NT2/D1 (cell line): ENCODE measurements around the gene MEF2C.

Experiments used
- DNase-seq: peaks from one replicate; pipeline ENCODE4 v3.0.0-alpha.2; 2011; ENCODE audit warnings: low read depth, low spot score
- H3K27me3 ChIP-seq: 2 replicates; pipeline ENCODE4 v1.6.0; 2011; ENCODE audit warnings: mild to moderate bottlenecking; ENCODE audit not compliant: insufficient read length, insufficient read depth
- H3K36me3 ChIP-seq: 2 replicates; pipeline ENCODE4 v1.6.1; 2011; ENCODE audit warnings: mild to moderate bottlenecking, low read length, mixed read lengths; ENCODE audit not compliant: insufficient read depth, insufficient read length
- H3K4me1 ChIP-seq: 2 replicates; pipeline ENCODE4 v1.5.1; 2011; ENCODE audit not compliant: insufficient read depth, insufficient read length
- H3K4me3 ChIP-seq: 2 replicates; pipeline ENCODE4 v1.5.1; 2011; ENCODE audit warnings: low read depth; ENCODE audit not compliant: insufficient read length
- H3K9ac ChIP-seq: 2 replicates; pipeline ENCODE4 v1.6.0; 2011; ENCODE audit warnings: low read depth; ENCODE audit not compliant: insufficient read length
- H3K9me3 ChIP-seq: 2 replicates; pipeline ENCODE4 v1.5.1; 2011; ENCODE audit warnings: mild to moderate bottlenecking, low read length; ENCODE audit not compliant: insufficient read depth
- SUZ12 ChIP-seq: IDR thresholded peaks from 2 replicates; pipeline ENCODE4 v1.6.1; 2011; ENCODE audit not compliant: insufficient read length, insufficient read depth; ENCODE audit errors: extremely low read depth
- YY1 ChIP-seq: IDR thresholded peaks from 2 replicates; pipeline ENCODE4 v1.6.1; 2011; ENCODE audit not compliant: insufficient read length, insufficient read depth
- ZNF274 ChIP-seq: IDR thresholded peaks from 2 replicates; pipeline ENCODE4 v1.6.1; 2011; ENCODE audit warnings: mild to moderate bottlenecking, low read depth, low read length

Gene MEF2C

DNA sequence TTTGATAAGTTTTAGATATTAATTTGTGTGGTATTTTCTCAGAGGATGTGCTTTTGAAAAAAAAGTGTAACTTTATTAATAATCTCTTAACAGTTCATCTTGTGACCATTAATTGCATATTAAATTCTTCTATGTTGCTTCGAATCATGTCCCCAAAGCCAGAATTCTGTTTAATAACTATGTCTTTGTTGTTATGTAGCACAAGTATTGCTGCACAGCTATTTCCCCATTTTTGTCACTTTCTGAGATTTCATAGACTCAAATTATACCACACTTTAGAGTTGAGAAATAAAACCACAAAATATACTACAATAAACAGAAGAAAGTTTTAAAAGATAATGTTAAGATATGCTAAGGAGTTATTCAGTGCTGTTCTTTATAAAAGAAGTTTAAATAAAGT lies 2.8 kb downstream of the MEF2C start:
- Histone ChIP-seq H3K9me3 (no peaks in the 10 kb centered on the region), H3K9ac (no peak overlapping the region), H3K4me3 (no peak overlapping the region), H3K27me3 (peaks cover 33% of the 10 kb centered on the region), H3K36me3 (no peaks in the 10 kb centered on the region), H3K4me1 (no peaks in the 10 kb centered on the region)
- no peak for DNase-seq
- TF ChIP-seq YY1 = no peak
- no peak for TF ChIP-seq SUZ12
- no peak for TF ChIP-seq ZNF274

DNA sequence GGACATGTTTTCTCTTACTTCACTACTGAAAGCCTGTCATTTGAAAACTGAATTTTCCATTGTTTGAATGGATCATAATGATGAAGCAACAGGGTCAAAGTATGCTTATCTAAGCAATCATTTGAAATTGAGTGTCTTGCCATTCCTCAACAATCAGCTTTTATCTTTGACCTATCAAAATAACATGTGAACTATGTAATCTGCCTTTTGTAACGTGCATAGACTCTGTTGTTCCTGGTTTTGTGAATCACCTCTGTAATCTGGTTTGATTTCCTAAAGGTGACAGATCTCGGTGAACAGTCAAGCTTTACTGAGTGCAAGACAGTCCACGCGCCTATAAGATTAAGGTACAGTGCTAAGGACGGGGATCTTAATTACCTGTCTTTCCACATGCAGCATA lies 3.3 kb downstream of the MEF2C start:
- no peak overlapping the region for H3K4me3 ChIP-seq
- DNase-seq = no peak
- no peaks in the 10 kb centered on the region for H3K36me3 ChIP-seq

DNA sequence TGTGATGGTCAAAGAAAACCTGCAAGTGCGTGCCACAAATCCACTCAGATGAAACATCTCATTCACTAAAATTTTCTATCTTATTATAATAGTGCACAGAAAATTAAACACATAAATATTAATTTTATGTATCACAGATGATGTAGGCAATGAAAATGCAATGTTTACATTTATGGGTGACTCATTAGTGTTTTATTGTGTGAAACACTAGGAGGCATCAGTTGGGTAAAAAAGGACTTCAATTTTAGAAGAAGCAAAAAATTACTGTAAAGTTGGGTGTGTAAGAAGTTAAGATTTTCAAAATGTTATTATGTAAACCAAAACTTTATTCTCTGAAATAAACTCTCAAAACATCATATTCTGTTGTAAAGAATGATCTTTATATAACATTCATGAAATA lies 4.0 kb downstream of the MEF2C start:
- Histone ChIP-seq H3K4me3 (no peak overlapping the region), H3K4me1 (no peaks in the 10 kb centered on the region), H3K36me3 (no peaks in the 10 kb centered on the region), H3K27me3 (peaks cover 20% of the 10 kb centered on the region), H3K9me3 (no peaks in the 10 kb centered on the region), H3K9ac (no peak overlapping the region)
- TF ChIP-seq SUZ12 = no peak
- no peak for TF ChIP-seq YY1
- DNase-seq = no peak

More for the DNA sequence above, 3.3 kb downstream of the MEF2C start:
- no peak overlapping the region for H3K9ac ChIP-seq
- no peaks in the 10 kb centered on the region for H3K4me1 ChIP-seq
- H3K27me3 ChIP-seq = peaks cover 28% of the 10 kb centered on the region
- no peaks in the 10 kb centered on the region for H3K9me3 ChIP-seq
- no peak for TF ChIP-seq SUZ12
- no peak for TF ChIP-seq ZNF274

DNA sequence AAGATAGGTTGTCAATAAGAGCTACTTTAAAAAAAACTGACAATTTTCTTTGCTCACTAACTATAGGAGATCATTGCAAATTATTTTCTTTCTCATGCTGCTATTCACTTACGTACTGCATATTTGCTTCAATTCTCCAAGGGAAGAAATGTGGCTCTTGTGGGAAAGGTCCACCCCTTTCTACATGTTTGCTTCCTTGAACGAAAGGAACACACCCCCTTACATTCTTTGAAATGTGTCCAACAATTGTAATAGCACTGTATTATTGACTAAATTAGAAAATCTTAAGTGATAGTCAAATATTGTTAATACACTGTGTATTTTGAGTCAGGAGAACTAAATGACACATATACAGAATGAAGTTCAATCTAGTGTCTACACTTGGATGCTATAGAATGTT lies 5.2 kb downstream of the MEF2C start:
- no peak overlapping the region for H3K9ac ChIP-seq
- no peak overlapping the region for H3K4me3 ChIP-seq
- H3K36me3 ChIP-seq = no peaks in the 10 kb centered on the region
- DNase-seq = no peak
- H3K9me3 ChIP-seq = no peaks in the 10 kb centered on the region
- H3K4me1 ChIP-seq = no peaks in the 10 kb centered on the region
- TF ChIP-seq ZNF274 = no peak
- no peak for TF ChIP-seq SUZ12
- TF ChIP-seq YY1 = no peak
- H3K27me3 ChIP-seq = peaks cover 10% of the 10 kb centered on the region

DNA sequence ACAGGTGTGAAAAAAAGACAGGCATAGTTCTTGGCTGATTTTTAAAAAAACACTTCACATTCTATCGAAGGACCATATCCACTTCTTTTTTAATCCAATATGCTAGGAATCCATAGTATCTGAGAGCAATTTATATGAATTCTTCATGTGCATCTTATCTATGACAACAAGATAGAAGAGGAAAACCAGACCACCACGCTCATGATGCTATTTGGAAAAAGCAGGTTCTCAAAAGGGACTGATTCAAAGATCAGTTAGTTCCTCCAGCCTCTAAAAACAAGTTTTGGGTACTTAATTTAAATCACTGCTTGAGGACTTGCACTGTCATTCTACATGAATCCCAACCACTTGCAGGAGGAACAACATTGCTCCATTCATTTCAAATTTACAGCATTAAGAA lies 6.3 kb downstream of the MEF2C start:
- Histone ChIP-seq H3K27me3 (no peaks in the 10 kb centered on the region), H3K36me3 (no peaks in the 10 kb centered on the region), H3K4me3 (no peak overlapping the region), H3K9me3 (no peaks in the 10 kb centered on the region), H3K9ac (no peak overlapping the region), H3K4me1 (no peaks in the 10 kb centered on the region)
- no peak for DNase-seq
- no peak for TF ChIP-seq ZNF274
- TF ChIP-seq YY1 = no peak
- no peak for TF ChIP-seq SUZ12

DNA sequence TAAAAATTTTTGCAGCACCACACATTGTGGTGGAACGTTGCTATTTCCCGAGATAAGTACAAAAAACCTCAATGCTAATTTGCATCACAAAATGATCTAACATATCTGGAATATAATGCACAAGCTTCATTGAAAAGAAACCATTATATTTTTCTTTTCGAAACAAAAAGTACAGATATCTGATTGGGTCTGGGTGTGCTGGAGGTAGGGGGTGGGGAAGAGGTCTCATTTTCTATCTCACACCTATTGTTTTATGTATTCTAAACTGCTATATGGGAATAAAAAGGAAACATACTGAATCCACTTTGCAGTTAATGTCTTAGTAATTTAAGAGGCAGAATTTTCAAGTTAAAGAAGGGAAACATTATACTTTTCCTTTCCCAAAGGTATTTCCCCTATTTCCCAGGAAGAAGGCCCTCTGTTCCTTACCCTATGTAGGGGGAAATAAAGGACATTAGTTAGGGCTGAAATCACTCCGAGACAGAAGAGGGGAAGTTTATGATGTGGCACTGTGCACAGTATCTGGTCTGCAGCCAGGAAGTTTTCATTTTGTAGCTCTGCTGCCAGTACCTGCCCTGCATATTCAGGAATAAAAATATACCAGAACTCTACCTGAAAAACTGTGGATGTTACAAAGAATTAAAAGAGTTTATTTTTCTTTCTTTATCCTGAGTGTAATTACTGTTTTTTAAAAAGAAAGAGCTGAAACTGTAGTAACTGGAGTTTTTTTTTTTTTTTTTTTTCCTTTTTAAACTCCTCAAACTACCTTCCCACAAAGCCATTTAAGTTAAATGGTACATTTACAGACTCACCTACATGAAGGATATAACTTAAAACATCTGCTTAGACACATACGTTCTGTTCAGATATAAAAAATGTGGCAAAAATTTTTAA lies 7.4 kb downstream of the MEF2C start:
- no peak overlapping the region for H3K4me3 ChIP-seq
- TF ChIP-seq YY1 (no peak), ZNF274 (no peak), SUZ12 (no peak)
- H3K27me3 ChIP-seq = no peaks in the 10 kb centered on the region
- no peaks in the 10 kb centered on the region for H3K9me3 ChIP-seq
- no peak overlapping the region for H3K9ac ChIP-seq
- no peaks in the 10 kb centered on the region for H3K36me3 ChIP-seq
- no peak for DNase-seq
- no peaks in the 10 kb centered on the region for H3K4me1 ChIP-seq

DNA sequence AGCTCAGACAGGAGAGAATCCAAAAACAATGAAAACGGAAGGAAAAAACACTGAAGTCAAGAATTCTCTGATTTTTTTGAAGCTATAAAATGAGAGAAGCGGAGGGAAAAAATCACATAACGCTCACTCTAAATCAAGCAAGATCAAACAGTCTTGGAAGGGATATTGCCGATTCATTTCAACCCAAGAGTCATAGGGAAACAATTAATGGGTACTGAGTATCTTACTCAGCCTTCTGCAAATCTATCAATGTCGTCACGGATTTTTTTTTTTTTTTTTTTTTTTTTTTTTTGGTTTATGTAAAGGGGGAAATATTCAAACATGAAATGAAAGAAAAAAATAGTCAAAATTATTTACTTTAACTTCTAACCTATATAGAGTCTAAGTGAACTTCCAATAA lies 9.5 kb downstream of the MEF2C start:
- Histone ChIP-seq H3K9ac (no peak overlapping the region), H3K9me3 (no peaks in the 10 kb centered on the region), H3K4me3 (no peak overlapping the region), H3K4me1 (no peaks in the 10 kb centered on the region), H3K27me3 (no peaks in the 10 kb centered on the region), H3K36me3 (no peaks in the 10 kb centered on the region)
- DNase-seq = no peak
- no peak for TF ChIP-seq ZNF274

DNA sequence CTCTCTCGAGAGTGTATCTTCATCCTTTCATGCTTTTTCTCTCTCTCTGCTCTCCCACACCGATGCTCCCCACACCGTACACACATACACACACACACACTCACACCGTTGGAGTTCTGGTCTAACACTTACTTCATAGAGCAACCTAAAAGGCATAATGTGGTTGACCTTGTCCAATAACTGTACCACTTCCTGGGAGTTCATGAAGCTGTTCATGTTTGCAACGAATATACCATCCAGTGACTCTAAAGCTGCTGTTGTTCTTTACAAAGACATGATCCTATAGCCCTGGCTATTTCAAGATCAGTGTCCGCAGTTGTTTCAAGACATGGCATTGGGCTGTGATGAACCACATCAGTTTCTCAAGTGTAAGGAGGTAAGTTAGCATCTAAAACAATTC lies 10.0 kb downstream of the MEF2C start:
- no peak overlapping the region for H3K4me3 ChIP-seq
- DNase-seq = no peak
- H3K36me3 ChIP-seq = no peaks in the 10 kb centered on the region
- H3K27me3 ChIP-seq = no peaks in the 10 kb centered on the region
- TF ChIP-seq SUZ12 (no peak), ZNF274 (no peak), YY1 (no peak)
- no peaks in the 10 kb centered on the region for H3K4me1 ChIP-seq
- H3K9me3 ChIP-seq = no peaks in the 10 kb centered on the region
- no peak overlapping the region for H3K9ac ChIP-seq
